HepG2 (cell line): ENCODE measurements around the gene TBC1D4. TPM values are rescaled to one million over a fixed set of nuclear protein-coding genes. Genes with fewer than 3 reads are reported as not detected.
A peak's percentile ranks its signal among the peaks of the same experiment; 100 is the strongest.

Source experiments
- ATAC-seq: fragments of 200-7000 bp; cut with Tn5 transposase; 3 replicates; pipeline ENCODE4 v1.9.1; 2020; ENCODE audit warnings: mild to moderate bottlenecking, moderate library complexity
- BruUV-seq: library from RNA; stranded (reverse); fragments of 400-500 nt; replicated peaks from 2 replicates; lab custom pipeline; 2021; lab: Mats Ljungman, UMichigan
- CTCF ChIA-PET: fragments of 300-600 bp; formaldehyde crosslinking; extraction: SDS; loops from one replicate; lab custom pipeline; 2021; ENCODE audit warnings: low total read pairs, inconsistent platforms, low intra/inter-chr PET ratio; lab: Yijun Ruan, JAX
- POLR2A ChIA-PET: fragments of 350-600 bp; sonication (Branson Sonifier 250); formaldehyde crosslinking; loops from one replicate; lab custom pipeline; 2020; ENCODE audit warnings: antibody characterized with exemption, inconsistent platforms; lab: Yijun Ruan, JAX
- DNase-seq: peaks from one replicate; pipeline ENCODE4 v3.0.0-alpha.2; 2015; ENCODE audit warnings: low spot score
- FAIRE-seq: peaks from 3 replicates; lab custom pipeline; 2011; peaks lifted over from hg19 to GRCh38; lab: Jason Lieb, UNC
- H2AFZ ChIP-seq: one replicate; pipeline ENCODE4 v1.6.1; 2011; ENCODE audit warnings: low read length, inconsistent platforms
- H3K27ac ChIP-seq: fragments of 300-600 bp; 3 replicates; pipeline ENCODE4 v1.8.0; 2011; ENCODE audit warnings: mixed run types, mild to moderate bottlenecking, mixed read lengths, low read length, inconsistent platforms; ENCODE audit not compliant: insufficient read depth; ENCODE audit errors: extremely low read length
- H3K27me3 ChIP-seq, 2 experiments: fragments of 200-600 bp in 1 of 2; 2 replicates in 1 of 2; 3 replicates in 1 of 2; pipeline versions ENCODE4 v1.6.0 to v1.8.0; 2011; ENCODE audit warnings: low read length in 2 of 2, mild to moderate bottlenecking in 2 of 2, moderate library complexity in 2 of 2, inconsistent platforms in 1 of 2; ENCODE audit not compliant: insufficient read depth in 2 of 2, control insufficient read depth in 1 of 2
- H3K36me3 ChIP-seq, 2 experiments: fragments of 200-600 bp in 1 of 2; replicated peaks in 1 of 2; 2 replicates in 1 of 2; 3 replicates in 1 of 2; pipeline versions ENCODE4 v1.5.1 to v1.8.0; 2011; ENCODE audit warnings: low read length in 2 of 2, inconsistent platforms in 1 of 2; ENCODE audit not compliant: insufficient read depth in 2 of 2, control insufficient read depth in 1 of 2
- H3K4me1 ChIP-seq: 2 replicates; pipeline ENCODE4 v1.5.1; 2012; ENCODE audit warnings: low read length, inconsistent platforms; ENCODE audit not compliant: insufficient read depth
- H3K4me2 ChIP-seq: 2 replicates; pipeline ENCODE4 v1.6.0; 2011; ENCODE audit warnings: low read depth, low read length, inconsistent platforms
- H3K4me3 ChIP-seq, 3 experiments: fragments of 200-600 bp in 1 of 3; sonication (generic), shearing (Covaris generic) in 1 of 3; replicated peaks in 1 of 3; 2 replicates each; pipeline ENCODE4 v1.5.1; 2011 to 2016; ENCODE audit warnings: low read length in 3 of 3, inconsistent platforms in 2 of 3, low read depth in 2 of 3, mild to moderate bottlenecking in 2 of 3, control low read depth in 1 of 3, mixed read lengths in 1 of 3; ENCODE audit not compliant: insufficient read depth in 1 of 3
- H3K79me2 ChIP-seq: one replicate; pipeline ENCODE4 v1.6.1; 2011; ENCODE audit warnings: low read length, inconsistent platforms; ENCODE audit not compliant: insufficient read depth
- H3K9ac ChIP-seq: 2 replicates; pipeline ENCODE4 v1.6.0; 2011; ENCODE audit warnings: mild to moderate bottlenecking, low read depth, low read length, inconsistent platforms; ENCODE audit not compliant: insufficient read depth
- H3K9me3 ChIP-seq: 2 replicates; pipeline ENCODE4 v1.5.1; 2012; ENCODE audit warnings: mild to moderate bottlenecking, low read length
- H4K20me1 ChIP-seq: 2 replicates; pipeline ENCODE4 v1.6.0; 2011; ENCODE audit warnings: inconsistent platforms, mild to moderate bottlenecking, low read length, moderate library complexity; ENCODE audit not compliant: insufficient read depth
- ARID2 ChIP-seq: sonication (generic); formaldehyde crosslinking; IDR thresholded peaks from 2 replicates; pipeline ENCODE4 v1.8.1; 2022; ENCODE audit warnings: mild to moderate bottlenecking, missing genetic modification reagents, borderline replicate concordance
- ATAD3A ChIP-seq: sonication (generic); formaldehyde crosslinking; IDR thresholded peaks from 2 replicates; pipeline ENCODE4 v1.4.0; 2020; ENCODE audit warnings: missing genetic modification reagents
- CEBPG ChIP-seq: IDR thresholded peaks from 2 replicates; pipeline ENCODE4 v1.6.1; 2016
- CREM ChIP-seq, 2 experiments: sonication (generic) in 1 of 2; formaldehyde crosslinking in 1 of 2; IDR thresholded peaks; 2 replicates each; pipeline versions ENCODE4 v1.4.0 to v1.6.1; 2016 to 2020; ENCODE audit warnings: antibody characterized with exemption in 1 of 2, mild to moderate bottlenecking in 1 of 2, missing genetic modification reagents in 1 of 2
- CSRNP2 ChIP-seq: sonication (generic); formaldehyde crosslinking; conservative IDR thresholded peaks from 2 replicates; pipeline ENCODE4 v1.8.0; 2022; ENCODE audit warnings: low read depth, missing genetic modification reagents
- GATAD2A ChIP-seq: IDR thresholded peaks from 2 replicates; pipeline ENCODE4 v1.6.1; 2016
- HNRNPK ChIP-seq: fragments of 200-400 bp; formaldehyde crosslinking; IDR thresholded peaks from 2 replicates; pipeline ENCODE4 v1.6.1; 2018; ENCODE audit warnings: low read length, low read depth, moderate library complexity, mild to moderate bottlenecking; ENCODE audit not compliant: poor library complexity, severe bottlenecking
- ISX ChIP-seq: sonication (generic); formaldehyde crosslinking; conservative IDR thresholded peaks from 2 replicates; pipeline ENCODE4 v1.5.0; 2020; ENCODE audit warnings: missing genetic modification reagents
- MLLT10 ChIP-seq: sonication (generic); formaldehyde crosslinking; IDR thresholded peaks from 2 replicates; pipeline ENCODE4 v1.4.0; 2020; ENCODE audit warnings: missing genetic modification reagents
- POGZ ChIP-seq: sonication (generic); formaldehyde crosslinking; IDR thresholded peaks from 2 replicates; pipeline ENCODE4 v1.4.0; 2020; ENCODE audit warnings: mild to moderate bottlenecking, missing genetic modification reagents
- SOX13 ChIP-seq, 3 experiments: fragments of 450-650 bp in 1 of 3; sonication (generic) in 1 of 3; formaldehyde crosslinking in 1 of 3; IDR thresholded peaks in 2 of 3; conservative IDR thresholded peaks in 1 of 3; 2 replicates each; pipeline versions ENCODE4 v1.5.0 to v1.6.1; 2016 to 2020; ENCODE audit warnings: antibody characterized with exemption in 1 of 3, mild to moderate bottlenecking in 1 of 3, missing compliant biosample characterization in 1 of 3, missing genetic modification reagents in 1 of 3, moderate library complexity in 1 of 3
- SP140L ChIP-seq: sonication (generic); formaldehyde crosslinking; IDR thresholded peaks from 2 replicates; pipeline ENCODE4 v1.4.0; 2020; ENCODE audit warnings: missing genetic modification reagents, borderline replicate concordance
- TMF1 ChIP-seq: sonication (generic); formaldehyde crosslinking; IDR thresholded peaks from 2 replicates; pipeline ENCODE4 v1.8.1; 2022; ENCODE audit warnings: low read depth, missing genetic modification reagents
- ZNF160 ChIP-seq: sonication (generic); formaldehyde crosslinking; IDR thresholded peaks from 2 replicates; pipeline ENCODE4 v1.8.0; 2022; ENCODE audit warnings: mild to moderate bottlenecking, inconsistent platforms, missing genetic modification reagents
- ZNF234 ChIP-seq: sonication (generic); formaldehyde crosslinking; conservative IDR thresholded peaks from 2 replicates; pipeline ENCODE4 v1.5.1; 2020; ENCODE audit warnings: mild to moderate bottlenecking, missing genetic modification reagents
- ZNF3 ChIP-seq: IDR thresholded peaks from 2 replicates; pipeline ENCODE4 v1.7.0; 2017; ENCODE audit warnings: inconsistent platforms
- ZNF543 ChIP-seq: sonication (generic); formaldehyde crosslinking; IDR thresholded peaks from 2 replicates; pipeline ENCODE4 v1.4.0; 2020; ENCODE audit warnings: mild to moderate bottlenecking, missing genetic modification reagents
- ZNF724P ChIP-seq: sonication (generic); formaldehyde crosslinking; IDR thresholded peaks from 2 replicates; pipeline ENCODE4 v1.8.0; 2022; ENCODE audit warnings: missing genetic modification reagents, borderline replicate concordance
- ZNF878 ChIP-seq: sonication (generic); formaldehyde crosslinking; IDR thresholded peaks from 2 replicates; pipeline ENCODE4 v1.8.1; 2023; ENCODE audit warnings: mild to moderate bottlenecking, missing genetic modification reagents, moderate library complexity
- WGBS: methylation state at CpG from one replicate; pipeline ENCODE4 v1.1.6; 2017; ENCODE audit warnings: low lambda C conversion rate; 5-methylcytosine and 5-hydroxymethylcytosine counted together
- in situ Hi-C: cut with HindIII; loops from 2 replicates; pipeline ENCODE4 v1.10.0; 2017; ENCODE audit warnings: low pct_unique_long_range_greater_than_20kb; ENCODE audit not compliant: extremely low pct_ligation_motif_present
- intact Hi-C: fragments of 100-400 bp; cut with micrococcal nuclease; formaldehyde crosslinking; loops from one replicate; pipeline ENCODE4 v1.10.0; 2022; ENCODE audit not compliant: unreplicated experiment
- polyA plus RNA-seq, 8 experiments: library from polyadenylated mRNA; depleted of rRNA in 3 of 8; stranded (reverse) in 7 of 8; unstranded in 1 of 8; fragments of >200 nt; fragmentation: Illumina TruSeq in 4 of 8; extraction: Trizol in 4 of 8; gene quantifications; 2 replicates each; pipeline versions ENCODE4 v1.2.1 to v1.2.3, GENCODE V29; 2011 to 2016; ENCODE audit warnings: low read depth in 4 of 8, missing spikeins in 1 of 8, mixed read lengths in 1 of 8; ENCODE audit not compliant: insufficient read depth in 1 of 8
- total RNA-seq, 5 experiments: library from RNA; depleted of rRNA; stranded (reverse); fragments of >200 nt; fragmentation: Illumina TruSeq; extraction: Trizol; gene quantifications; 2 replicates each; pipeline ENCODE4 v1.2.3, GENCODE V29; 2016; ENCODE audit warnings: low read depth in 1 of 5
- TF ChIP-seq, protein P1 (sequence below): sonication (generic); formaldehyde crosslinking; IDR thresholded peaks from 2 replicates; pipeline ENCODE4 v1.5.0; 2020; ENCODE audit warnings: mild to moderate bottlenecking, missing genetic modification reagents, borderline replicate concordance

The TBC1D4 gene
- total and polyA plus RNA-seq, 2 of the 13 experiments (the other 11 are each of a cell fraction or from before 2014, with no cell fraction given), result 35.9 to 64.4 TPM

DNA sequence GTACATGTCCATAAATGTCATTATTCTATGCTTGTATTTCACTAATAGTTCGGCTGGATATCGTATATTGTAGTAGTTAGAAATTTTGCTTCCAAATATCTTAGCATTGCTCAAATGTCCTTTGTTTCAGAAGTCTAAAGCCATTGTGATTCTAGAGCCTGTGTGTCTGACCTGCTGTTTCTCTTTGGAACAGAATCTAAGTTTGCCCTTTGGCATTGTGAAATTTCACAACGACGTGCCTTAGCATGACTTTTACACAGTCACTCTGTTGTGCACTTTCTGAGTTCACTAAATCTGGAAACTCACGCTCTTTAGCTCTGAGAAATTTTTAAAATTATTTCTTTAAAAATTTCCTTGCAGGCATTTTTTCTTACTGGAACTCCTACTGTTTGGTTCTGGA is 152.2 kb downstream of the TBC1D4 start (continued):
- TF ChIP-seq, protein P1, sequence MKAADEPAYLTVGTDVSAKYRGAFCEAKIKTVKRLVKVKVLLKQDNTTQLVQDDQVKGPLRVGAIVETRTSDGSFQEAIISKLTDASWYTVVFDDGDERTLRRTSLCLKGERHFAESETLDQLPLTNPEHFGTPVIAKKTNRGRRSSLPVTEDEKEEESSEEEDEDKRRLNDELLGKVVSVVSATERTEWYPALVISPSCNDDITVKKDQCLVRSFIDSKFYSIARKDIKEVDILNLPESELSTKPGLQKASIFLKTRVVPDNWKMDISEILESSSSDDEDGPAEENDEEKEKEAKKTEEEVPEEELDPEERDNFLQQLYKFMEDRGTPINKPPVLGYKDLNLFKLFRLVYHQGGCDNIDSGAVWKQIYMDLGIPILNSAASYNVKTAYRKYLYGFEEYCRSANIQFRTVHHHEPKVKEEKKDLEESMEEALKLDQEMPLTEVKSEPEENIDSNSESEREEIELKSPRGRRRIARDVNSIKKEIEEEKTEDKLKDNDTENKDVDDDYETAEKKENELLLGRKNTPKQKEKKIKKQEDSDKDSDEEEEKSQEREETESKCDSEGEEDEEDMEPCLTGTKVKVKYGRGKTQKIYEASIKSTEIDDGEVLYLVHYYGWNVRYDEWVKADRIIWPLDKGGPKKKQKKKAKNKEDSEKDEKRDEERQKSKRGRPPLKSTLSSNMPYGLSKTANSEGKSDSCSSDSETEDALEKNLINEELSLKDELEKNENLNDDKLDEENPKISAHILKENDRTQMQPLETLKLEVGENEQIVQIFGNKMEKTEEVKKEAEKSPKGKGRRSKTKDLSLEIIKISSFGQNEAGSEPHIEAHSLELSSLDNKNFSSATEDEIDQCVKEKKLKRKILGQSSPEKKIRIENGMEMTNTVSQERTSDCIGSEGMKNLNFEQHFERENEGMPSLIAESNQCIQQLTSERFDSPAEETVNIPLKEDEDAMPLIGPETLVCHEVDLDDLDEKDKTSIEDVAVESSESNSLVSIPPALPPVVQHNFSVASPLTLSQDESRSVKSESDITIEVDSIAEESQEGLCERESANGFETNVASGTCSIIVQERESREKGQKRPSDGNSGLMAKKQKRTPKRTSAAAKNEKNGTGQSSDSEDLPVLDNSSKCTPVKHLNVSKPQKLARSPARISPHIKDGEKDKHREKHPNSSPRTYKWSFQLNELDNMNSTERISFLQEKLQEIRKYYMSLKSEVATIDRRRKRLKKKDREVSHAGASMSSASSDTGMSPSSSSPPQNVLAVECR (CRISPR knock-in tag), result no peak
- TF ChIP-seq SOX13 (IDR thresholded peaks at IDR 0.05) (no peak), SOX13 (CRISPR knock-in tag; conservative IDR thresholded peaks at IDR 0.05 in 1 of 2, IDR thresholded peaks at IDR 0.05 in 1 of 2) (peak in 1 of 2 experiments; percentile 76; a peak in 2 of 4 replicates), ZNF3 (CRISPR knock-in tag) (peak; percentile 61; the same call in 1 of the 2 replicates), ZNF543 (no peak), POGZ (CRISPR knock-in tag) (0 out of 2 replicates have a peak, but pooled peaks have one; percentile 30), ARID2 (CRISPR knock-in tag) (no peak), GATAD2A (CRISPR knock-in tag) (peak; percentile 27; the same call in 1 of the 2 replicates), CEBPG (peak; percentile 87)

DNA sequence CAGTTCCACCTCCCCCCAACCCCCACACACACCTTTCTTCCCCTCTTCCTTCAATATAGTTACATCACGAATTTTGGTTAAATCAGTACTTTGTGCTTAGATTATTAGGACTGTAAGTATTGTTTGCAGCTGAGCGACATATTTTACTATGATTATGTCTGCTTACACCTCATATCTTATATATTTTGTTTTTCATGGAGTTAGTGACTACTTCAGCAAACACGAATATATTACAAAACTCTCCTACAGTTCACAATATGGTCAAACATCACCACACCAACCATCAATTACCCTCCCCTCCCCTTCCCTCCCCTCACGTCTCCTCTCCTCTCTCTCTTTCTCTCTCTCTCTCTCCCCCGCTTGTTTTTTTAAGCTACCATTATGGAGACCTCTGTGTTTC is 152.9 kb downstream of the TBC1D4 start:
- Histone ChIP-seq H4K20me1 (no peaks in the 10 kb centered on the region), H3K4me1 (peaks cover 52% of the 10 kb centered on the region), H3K79me2 (no peaks in the 10 kb centered on the region), H3K4me2 (no peak overlapping the region), H3K4me3 (no peak overlapping the region), H2AFZ (no peak overlapping the region), H3K9me3 (no peaks in the 10 kb centered on the region), H3K27me3 (no peaks in the 10 kb centered on the region), H3K27ac (peak overlapping the region; percentile 63), H3K9ac (no peak overlapping the region), H3K36me3 (peaks cover 6 to 36% of the 10 kb centered on the region in 2 experiments)
- DNase-seq (no peak), ATAC-seq (no peak), FAIRE-seq (no peak)
- in situ Hi-C loops, result no loop called here
- ChIA-PET POLR2A (interaction anchor here (3.4 kb wide), 1 partner anchor 11 kb away, joined by 12 read pairs; no protein-coding TSS in a partner anchor), CTCF (no interaction called here)
- intact Hi-C loops, result no loop called here
- BruUV-seq, result no TSS peak
- 74% methylated on average over 5 of the region's 5 CpGs for WGBS
- no peak for TF ChIP-seq CREM (IDR thresholded peaks at IDR 0.05)
- TF ChIP-seq CREM (CRISPR knock-in tag; IDR thresholded peaks at IDR 0.05), result no peak
- TF ChIP-seq HNRNPK, result peak; percentile 90
- TF ChIP-seq ZNF234 (CRISPR knock-in tag), result no peak
- no peak for TF ChIP-seq ZNF160 (CRISPR knock-in tag)
- TF ChIP-seq ATAD3A, result no peak
- no peak for TF ChIP-seq TMF1 (CRISPR knock-in tag)
- TF ChIP-seq MLLT10 (CRISPR knock-in tag), result no peak
- TF ChIP-seq ZNF724P (CRISPR knock-in tag), result no peak
- TF ChIP-seq SP140L (CRISPR knock-in tag), result no peak
- no peak for TF ChIP-seq CSRNP2 (CRISPR knock-in tag)
- no peak for TF ChIP-seq ZNF878 (CRISPR knock-in tag)
- no peak for TF ChIP-seq ISX
